Activated CD8-positive, alpha-beta memory T cell treated with anti-CD3 and anti-CD28 coated beads for 4 hours (primary cell): ENCODE data around the gene SUSD1.
"Not testable (repeated sequence)": the region's sequence is repeated elsewhere in the genome, so short reads cannot be mapped to it uniquely, and the experiment has no call there.

Source experiments
- DNase-seq, 2 donors: peaks; one replicate each; pipeline ENCODE4 v3.0.0-alpha.2; 2020; ENCODE audit warnings: low read depth in 2 of 2

SUSD1 gene

GRCh38 chr9:112174965-112175795 is at the start of gene SUSD1:
SUSD1 (minus strand) TSS chr9:112175297; CDS start chr9:112175235, 62 bp downstream.
- DNase-seq, result no peak

GRCh38 chr9:112224401-112225289 is 49.5 kb upstream of the SUSD1 start:
- no peak for DNase-seq

- no peak for DNase-seq
Observed at GRCh38 chr9:112218908-112219307, 43.8 kb upstream of the SUSD1 start.

DNA sequence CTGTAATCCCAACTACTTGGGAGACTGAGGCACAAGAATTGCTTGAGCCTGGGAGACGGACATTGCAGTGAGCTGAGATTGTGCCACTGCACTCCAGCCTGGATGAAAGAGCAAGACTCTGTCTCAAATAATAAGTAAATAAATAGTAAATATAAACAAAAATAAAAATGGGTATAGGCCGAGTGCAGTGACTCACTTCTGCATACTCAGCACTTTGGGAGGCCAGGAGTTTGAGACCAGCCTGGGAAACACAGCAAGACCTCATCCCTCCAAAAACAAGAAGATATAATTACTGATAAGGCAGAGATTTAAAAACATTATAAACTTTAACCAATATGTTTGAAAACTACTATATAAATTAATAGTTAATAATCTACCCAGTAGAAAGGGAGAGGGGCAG is 37.8 kb upstream of the SUSD1 start:
- no peak for DNase-seq

- DNase-seq, result no peak
Observed at GRCh38 chr9:112207451-112207850, 32.4 kb upstream of the SUSD1 start.

DNA sequence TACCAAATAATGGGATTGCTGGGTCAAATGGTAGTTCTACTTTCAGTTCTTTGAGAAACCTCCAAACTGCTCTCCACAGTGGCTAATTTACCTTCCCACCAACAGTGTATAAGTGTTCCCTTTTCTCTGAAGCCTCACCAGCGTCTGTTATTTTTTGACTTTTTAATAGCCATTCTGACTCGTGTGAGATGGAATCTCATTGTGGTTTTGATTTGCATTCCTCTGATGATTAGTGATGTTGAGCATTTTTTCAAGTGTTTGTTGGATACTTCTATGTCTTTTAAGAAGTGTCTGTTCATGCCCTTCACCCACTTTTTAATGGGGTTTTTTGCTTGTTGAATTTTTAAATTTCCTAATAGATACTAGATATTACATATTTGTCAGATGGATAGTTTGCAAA is 28.4 kb upstream of the SUSD1 start:
- DNase-seq, result no peak

DNA sequence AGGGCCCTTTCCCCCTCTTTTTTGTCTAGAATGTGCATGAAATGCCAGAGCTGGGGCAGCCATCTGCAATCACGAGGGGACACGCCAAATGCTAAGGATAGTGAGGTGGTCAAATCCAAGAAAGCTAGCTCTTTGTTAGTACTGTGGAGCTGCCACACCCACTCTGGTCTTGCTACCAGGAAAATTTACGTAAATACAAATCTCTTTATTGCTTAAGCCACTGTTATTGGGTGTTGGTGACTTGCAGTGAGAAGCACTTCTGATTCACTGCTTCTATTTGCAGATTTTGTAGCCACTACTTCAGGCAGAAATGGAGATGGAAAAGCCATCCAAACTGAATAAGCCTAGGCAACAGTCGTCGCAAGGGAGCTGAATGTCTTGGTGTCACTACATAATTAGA is 25.6 kb upstream of the SUSD1 start:
- DNase-seq, result no peak

GRCh38 chr9:112198646-112199045 is 23.5 kb upstream of the SUSD1 start:
- DNase-seq, result no peak

DNA sequence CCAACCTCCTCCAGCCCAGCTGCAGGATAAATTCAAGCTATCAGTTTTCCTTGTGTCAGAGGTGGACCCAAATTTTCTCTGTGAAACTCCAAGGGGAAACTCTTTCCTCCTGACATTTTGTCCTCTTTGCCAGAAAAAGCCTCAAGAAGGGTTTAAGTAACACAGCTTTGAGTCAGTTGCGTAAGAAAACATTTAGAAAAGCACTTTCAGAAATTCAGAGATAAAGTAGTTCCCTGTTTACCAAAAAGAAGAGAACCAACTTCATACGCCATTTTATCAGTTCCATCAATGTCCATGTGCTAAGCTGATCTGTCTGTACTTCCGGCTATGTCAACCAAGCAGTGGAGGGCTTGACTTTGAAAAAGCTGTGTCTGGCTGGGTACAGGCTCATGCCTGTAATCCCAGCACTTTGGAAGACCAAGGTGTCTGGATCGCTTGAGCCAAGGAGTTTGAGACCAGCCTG is 19.9 kb upstream of the SUSD1 start:
- no peak for DNase-seq

DNA sequence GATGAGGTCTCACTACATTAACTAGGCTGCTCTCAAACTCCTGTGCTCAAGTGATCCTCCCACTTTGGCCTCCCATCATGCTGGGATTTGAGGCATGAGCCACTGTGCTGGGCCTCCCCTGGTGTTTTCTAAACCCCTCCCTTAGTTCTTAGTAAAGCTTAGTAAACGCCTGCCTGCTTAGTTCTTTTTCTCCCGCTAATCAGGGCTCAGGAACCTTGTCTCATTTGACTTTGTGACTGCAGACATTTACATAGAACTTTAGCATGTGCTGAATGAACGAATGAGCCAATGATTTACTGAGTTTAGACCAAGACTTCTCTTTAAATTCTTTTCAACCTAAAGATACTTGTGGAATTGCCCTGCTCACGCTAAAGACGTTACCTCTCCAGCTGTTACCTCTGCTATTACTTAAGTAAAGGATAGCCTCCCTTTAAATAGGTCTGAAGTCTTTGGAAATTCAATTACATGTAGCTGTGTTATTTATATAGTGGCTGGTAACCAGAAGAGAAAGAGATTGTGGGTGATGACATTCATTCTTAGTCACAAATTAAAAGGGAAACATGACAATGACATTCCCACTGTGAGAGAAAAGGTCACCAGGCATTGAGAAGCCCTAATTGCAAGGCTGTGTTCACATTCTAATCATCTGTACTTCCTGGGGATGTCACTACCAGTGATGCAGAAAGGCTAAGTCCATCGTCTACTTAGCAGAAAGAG is 18.6 kb upstream of the SUSD1 start:
- DNase-seq, result no peak

DNA sequence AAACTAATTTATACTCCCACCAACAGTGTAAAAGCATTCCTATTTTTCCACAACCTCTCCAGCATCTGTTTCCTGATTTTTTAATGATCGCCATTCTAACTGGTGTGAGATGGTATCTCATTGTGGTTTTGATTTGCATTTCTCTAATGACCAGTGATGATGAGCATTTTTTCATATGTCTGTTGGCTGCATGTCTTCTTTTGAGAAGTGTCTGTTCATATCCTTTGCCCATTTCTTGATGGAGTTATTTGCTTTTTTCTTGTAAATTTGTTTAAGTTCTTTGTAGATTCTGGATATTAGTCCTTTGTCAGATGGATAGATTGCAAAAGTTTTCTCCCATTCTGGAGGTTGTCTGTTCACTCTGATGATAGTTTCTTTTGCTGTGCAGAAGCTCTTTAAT is 15.2 kb upstream of the SUSD1 start:
- not testable (repeated sequence) for DNase-seq

- no peak for DNase-seq
Observed at GRCh38 chr9:112188884-112189283, 13.8 kb upstream of the SUSD1 start.

DNA sequence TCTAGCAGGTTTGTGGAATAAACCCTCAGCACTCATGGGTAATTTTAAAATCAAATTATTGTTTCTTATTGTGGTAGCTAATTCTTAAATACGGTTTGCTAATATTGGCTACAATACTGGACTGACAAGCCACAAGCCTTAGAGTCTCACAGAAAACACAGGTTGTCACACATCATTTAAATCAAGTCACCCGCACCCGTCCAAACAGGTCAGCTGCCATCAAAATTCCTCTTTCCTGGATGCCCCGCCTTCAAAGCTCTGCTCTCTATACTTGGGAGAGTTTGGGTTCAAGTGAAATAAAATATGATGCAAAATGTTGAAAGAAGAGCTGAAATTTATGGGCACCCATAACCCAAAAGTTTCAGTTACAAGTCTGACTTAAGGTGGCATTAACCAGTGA is 12.3 kb upstream of the SUSD1 start:
- no peak for DNase-seq

- DNase-seq, result no peak
Observed at GRCh38 chr9:112186695-112187094, 11.6 kb upstream of the SUSD1 start.

DNA sequence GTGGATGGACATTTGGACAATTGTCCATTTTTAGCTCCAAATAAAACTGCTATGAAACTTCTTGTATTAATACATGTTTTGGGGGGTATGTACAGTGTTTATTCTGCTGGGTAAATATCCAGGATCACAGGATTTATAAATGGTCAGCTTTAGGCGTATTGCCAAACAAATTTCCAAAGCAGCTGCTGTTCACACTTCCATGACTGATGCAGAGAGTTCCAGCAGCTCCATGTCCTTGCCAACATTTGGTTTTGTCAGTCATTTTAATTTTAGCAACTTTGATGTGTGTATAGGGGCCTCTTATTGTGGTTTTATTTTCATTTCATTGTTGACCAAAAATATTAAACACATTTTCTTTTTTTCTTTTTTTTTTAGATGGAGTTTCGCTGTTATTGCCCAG is 9.8 kb upstream of the SUSD1 start:
- no peak for DNase-seq

- DNase-seq, result no peak
Observed at GRCh38 chr9:112184221-112184620, 9.1 kb upstream of the SUSD1 start.

DNA sequence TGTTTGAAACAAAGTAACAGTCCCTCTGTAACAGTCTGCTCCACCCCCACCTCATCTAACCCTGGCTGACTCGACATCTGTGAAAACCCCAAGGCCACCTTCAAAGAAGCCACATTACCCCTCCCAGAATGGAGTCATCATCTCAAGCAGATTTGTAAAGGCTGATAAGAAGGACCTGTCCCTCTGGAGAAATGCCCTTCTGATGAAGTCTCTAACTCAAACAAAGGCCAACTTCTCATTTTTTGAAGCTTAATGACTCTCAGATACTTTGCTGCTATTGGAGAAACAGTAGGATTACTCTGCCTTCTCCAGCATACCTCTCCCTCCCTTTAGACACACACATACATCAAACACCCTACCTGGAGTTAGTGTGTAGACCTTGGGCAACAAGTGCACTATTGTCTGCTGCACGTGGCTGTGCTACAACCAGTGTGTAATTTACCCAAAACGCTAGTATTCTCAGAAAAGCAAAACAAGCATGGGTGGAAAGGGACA is 5.3 kb upstream of the SUSD1 start:
- DNase-seq, result peak in 1 of 2 donors; percentile 24

- DNase-seq, result no peak
Observed at GRCh38 chr9:112179816-112180215, 4.7 kb upstream of the SUSD1 start.

- no peak for DNase-seq
Observed at GRCh38 chr9:112176524-112176923, 1.4 kb upstream of the SUSD1 start.

DNA sequence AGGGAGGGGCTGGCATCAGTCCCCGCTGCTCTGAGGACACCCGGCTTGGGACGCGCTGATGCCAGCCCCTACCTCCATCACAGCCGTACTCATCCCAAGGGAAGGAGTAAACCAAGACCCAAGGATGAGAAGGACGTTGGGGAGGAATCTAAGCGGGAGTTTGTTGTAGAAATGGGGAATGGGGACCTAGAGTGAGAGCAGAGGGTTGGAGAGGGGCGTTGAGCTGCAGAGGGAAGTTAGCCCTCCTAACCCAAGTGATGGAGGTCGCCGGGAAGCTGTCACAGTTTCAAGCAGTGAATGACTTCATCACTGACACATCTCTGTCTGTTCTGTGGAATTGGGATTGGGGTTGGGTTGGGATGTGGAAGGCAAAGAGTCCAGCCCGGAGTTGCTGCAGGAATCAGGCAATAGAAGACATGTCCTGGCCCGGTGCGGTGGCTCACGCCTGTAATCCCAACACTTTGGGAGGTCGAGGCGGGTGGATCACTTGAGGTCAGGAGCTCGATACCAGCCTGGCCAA is 759 bp upstream of the SUSD1 start:
- no peak for DNase-seq

DNA sequence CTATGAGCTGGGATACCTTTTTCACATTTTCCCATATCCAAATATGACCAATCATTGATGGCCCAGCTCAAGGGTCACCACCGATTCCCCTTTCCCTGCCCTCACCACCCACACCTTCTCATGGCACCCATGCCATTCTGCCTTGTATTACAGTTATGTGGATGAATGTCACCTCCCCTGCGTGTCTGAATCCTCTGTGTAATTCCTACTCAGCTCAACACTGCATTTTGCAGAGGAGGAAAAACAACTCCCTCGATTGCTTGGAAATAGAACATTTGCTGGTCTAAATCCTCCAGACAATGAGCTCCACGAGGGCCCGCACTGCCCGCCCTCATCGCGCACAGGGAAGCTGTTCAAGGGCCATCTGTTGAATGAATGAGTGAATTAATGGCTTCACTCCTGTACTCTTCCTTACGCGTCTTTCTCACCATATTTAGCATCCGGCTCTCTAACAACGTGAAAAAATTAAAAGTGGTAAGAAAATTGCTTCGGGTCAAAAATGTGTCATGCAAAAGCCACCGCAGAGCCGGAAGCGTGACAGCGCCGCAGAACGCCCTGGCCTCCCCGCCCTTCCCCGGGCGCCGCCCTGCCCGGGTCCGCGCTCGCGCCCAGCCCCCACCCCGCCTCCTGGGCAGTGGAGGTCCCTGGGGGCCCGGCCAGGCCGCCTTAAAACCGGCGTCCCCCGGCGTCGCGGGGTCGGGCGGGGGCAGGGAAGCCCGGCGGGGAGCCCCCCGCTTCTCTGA is 704 bp downstream of the SUSD1 start:
- peak; percentile 39 to 58 for DNase-seq
